Suppressor macrophage (primary cell): Measurements from ENCODE around the gene CEP126.

ENCODE experiments used
- DNase-seq, 4 experiments: peaks; one replicate each; pipeline ENCODE4 v3.0.0-alpha.2; 2020 to 2022
- total RNA-seq, 17 experiments: gene quantifications; one replicate each; lab custom pipeline; 2026; ENCODE audit warnings: mixed read lengths in 6 of 17, inconsistent platforms in 3 of 17; lab: John Stamatoyannopoulos, UW

CEP126 gene
- total RNA-seq: 0 to 3.7 (median 0.07) reads per million in 17 experiments

GRCh38 chr11:101914738-101915426 is at the start of gene CEP126:
TSS of gene CEP126 (plus strand) at chr11:101915010. CDS start at chr11:101915285, 275 bp downstream.
- DNase-seq: peak; percentile 80 to 92 (median 90)

- DNase-seq: no peak
Measured at GRCh38 chr11:101866619-101867491, 48.0 kb upstream of the CEP126 start.

- no peak for DNase-seq
Measured at GRCh38 chr11:101867951-101868350, 46.9 kb upstream of the CEP126 start.

GRCh38 chr11:101870510-101870909 is 44.3 kb upstream of the CEP126 start:
- DNase-seq: no peak

- no peak for DNase-seq
Measured at GRCh38 chr11:101872171-101872882, 42.5 kb upstream of the CEP126 start.

GRCh38 chr11:101880222-101880621 is 34.6 kb upstream of the CEP126 start:
- peak in 3 of 4 experiments; percentile 2 to 43 (median 20) for DNase-seq

- DNase-seq: no peak
Measured at GRCh38 chr11:101881586-101881985, 33.2 kb upstream of the CEP126 start.

- no peak for DNase-seq
Measured at GRCh38 chr11:101885631-101886030, 29.2 kb upstream of the CEP126 start.

- DNase-seq: no peak
Measured at GRCh38 chr11:101889767-101890166, 25.0 kb upstream of the CEP126 start.

GRCh38 chr11:101894505-101894904 is 20.3 kb upstream of the CEP126 start:
- no peak for DNase-seq

GRCh38 chr11:101907815-101908214 is 7.0 kb upstream of the CEP126 start:
- no peak for DNase-seq

GRCh38 chr11:101909087-101909486 is 5.7 kb upstream of the CEP126 start:
- no peak for DNase-seq

GRCh38 chr11:101912823-101913284 is 2.0 kb upstream of the CEP126 start:
- no peak for DNase-seq

- no peak for DNase-seq
Measured at GRCh38 chr11:101913656-101914055, 1.2 kb upstream of the CEP126 start.

- no peak for DNase-seq
Measured at GRCh38 chr11:101914341-101914737, 471 bp upstream of the CEP126 start.

GRCh38 chr11:101915791-101916291 is 1.0 kb downstream of the CEP126 start:
- peak; percentile 27 to 62 (median 44) for DNase-seq

- no peak for DNase-seq
Measured at GRCh38 chr11:101916422-101916821, 1.6 kb downstream of the CEP126 start, which contains the start of gene ANGPTL5. TSS of gene ANGPTL5 (minus strand) at chr11:101916522. CDS start at chr11:101907909, 8,613 bp downstream.

- no peak for DNase-seq
Measured at GRCh38 chr11:101917226-101917625, 2.4 kb downstream of the CEP126 start.

GRCh38 chr11:101920992-101921391 is 6.2 kb downstream of the CEP126 start:
- no peak for DNase-seq

- no peak for DNase-seq
Measured at GRCh38 chr11:101923554-101923953, 8.7 kb downstream of the CEP126 start.

GRCh38 chr11:101929294-101929915 is 14.6 kb downstream of the CEP126 start:
- no peak for DNase-seq

- no peak for DNase-seq
Measured at GRCh38 chr11:101931692-101932091, 16.9 kb downstream of the CEP126 start.
